Neutrophil (primary cell): ENCODE measurements around the gene ATP11B.
"Not testable (repeated sequence)": the region's sequence is repeated elsewhere in the genome, so short reads cannot be mapped to it uniquely, and the experiment has no call there.

Experiments used
- H3K27ac ChIP-seq: fragments of 200-600 bp; sonication (generic); 2 replicates; pipeline ENCODE4 v1.5.1; 2016; ENCODE audit warnings: mild to moderate bottlenecking, moderate library complexity
- H3K27me3 ChIP-seq: fragments of 200-600 bp; sonication (generic); 2 replicates; pipeline ENCODE4 v1.6.0; 2016; ENCODE audit warnings: mild to moderate bottlenecking
- H3K36me3 ChIP-seq: fragments of 200-600 bp; sonication (generic); 2 replicates; pipeline ENCODE4 v1.5.1; 2017
- H3K4me1 ChIP-seq, 2 experiments: fragments of 200-600 bp in 1 of 2; sonication (generic) in 1 of 2; 1 replicate in 1 of 2; 2 replicates in 1 of 2; pipeline versions ENCODE4 v1.5.1 to v1.6.1; 2013 to 2016; ENCODE audit warnings: low read depth in 1 of 2, low read length in 1 of 2, mild to moderate bottlenecking in 1 of 2, moderate library complexity in 1 of 2; ENCODE audit not compliant: control insufficient read depth in 1 of 2, insufficient read depth in 1 of 2
- H3K4me3 ChIP-seq, 2 experiments: fragments of 200-600 bp in 1 of 2; sonication (generic) in 1 of 2; 1 replicate in 1 of 2; 2 replicates in 1 of 2; pipeline ENCODE4 v1.5.1; 2013 to 2016; ENCODE audit warnings: low read depth in 1 of 2, low read length in 1 of 2, mild to moderate bottlenecking in 1 of 2, moderate library complexity in 1 of 2
- H3K9me3 ChIP-seq: fragments of 200-600 bp; sonication (generic); 2 replicates; pipeline ENCODE4 v1.5.1; 2016
- CTCF ChIP-seq: fragments of 200-600 bp; sonication (generic); IDR thresholded peaks from 2 replicates; pipeline ENCODE4 v1.5.1; 2016; ENCODE audit warnings: antibody characterized with exemption

ATP11B gene

DNA sequence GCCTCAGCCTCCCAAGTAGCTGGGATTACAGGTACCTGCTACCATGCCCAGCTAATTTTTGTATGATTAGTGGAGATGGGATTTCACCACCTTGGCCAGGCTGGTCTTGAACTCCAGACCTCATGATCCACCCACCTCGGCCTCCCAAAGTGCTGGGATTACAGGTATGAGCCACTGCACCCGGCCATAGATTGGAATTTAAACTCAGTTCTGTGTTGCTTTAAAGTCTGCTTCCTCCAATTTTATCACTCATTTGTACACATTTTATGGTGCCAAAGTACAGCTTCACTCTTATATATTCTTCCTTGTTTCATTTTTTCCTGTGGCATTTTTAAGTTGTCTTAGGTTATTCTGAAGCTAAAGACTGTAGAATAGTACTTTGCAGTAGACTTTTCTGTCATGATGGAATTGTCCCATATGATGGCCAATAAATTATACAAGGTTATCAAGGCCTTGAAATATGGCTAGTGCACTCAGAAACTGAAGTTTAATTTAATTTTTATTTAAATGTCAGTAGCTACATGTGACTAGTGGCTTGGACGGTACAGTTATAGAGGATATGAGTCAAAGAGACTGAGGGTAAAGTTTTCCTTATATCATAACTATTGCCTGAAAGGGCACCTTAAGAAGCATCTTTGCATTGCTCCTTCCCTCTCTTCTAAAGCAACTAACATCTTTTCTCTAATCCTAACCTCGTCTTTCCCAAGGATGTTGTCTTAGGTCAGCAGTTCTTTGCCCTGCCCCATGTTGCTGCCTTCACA lies 28.1 kb downstream of the ATP11B start:
- Histone ChIP-seq H3K9me3 (no peaks in the 10 kb centered on the region), H3K27ac (peak overlapping the region; percentile 15), H3K4me3 (no peak overlapping the region), H3K27me3 (no peaks in the 10 kb centered on the region), H3K4me1 (peaks cover 15 to 18% of the 10 kb centered on the region in 2 experiments), H3K36me3 (peaks cover 26% of the 10 kb centered on the region)
- TF ChIP-seq CTCF, result no peak

DNA sequence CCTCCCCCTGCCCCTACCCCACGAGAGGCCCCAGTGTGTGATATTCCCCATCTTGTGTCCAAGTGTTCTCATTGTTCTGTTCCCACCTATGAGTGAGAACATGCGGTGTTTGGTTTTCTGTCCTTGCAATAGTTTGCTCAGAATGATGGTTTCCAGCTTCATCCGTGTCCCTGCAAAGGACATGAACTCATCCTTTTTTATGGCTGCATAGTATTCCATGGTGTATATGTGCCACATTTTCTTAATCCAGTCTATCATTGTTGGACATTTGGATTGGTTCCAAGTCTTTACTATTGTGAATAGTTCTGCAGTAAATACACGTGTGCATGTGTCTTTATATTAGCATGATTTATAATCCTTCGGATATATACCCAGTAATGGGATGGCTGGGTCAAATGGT lies 29.0 kb downstream of the ATP11B start:
- H3K27ac ChIP-seq, H3K27me3 ChIP-seq: not testable (repeated sequence)

GRCh38 chr3:182824957-182825356 lies 31.7 kb downstream of the ATP11B start:
- Histone ChIP-seq H3K27me3 (no peaks in the 10 kb centered on the region), H3K4me1 (peaks cover 8 to 18% of the 10 kb centered on the region in 2 experiments), H3K9me3 (no peaks in the 10 kb centered on the region), H3K36me3 (peaks cover 32% of the 10 kb centered on the region), H3K27ac (peak overlapping the region; percentile 52), H3K4me3 (no peak overlapping the region)
- TF ChIP-seq CTCF, result no peak

More for the DNA sequence above, 29.0 kb downstream of the ATP11B start:
- H3K36me3 ChIP-seq, result peaks cover 26% of the 10 kb centered on the region
- not testable (repeated sequence) for H3K4me3 ChIP-seq, H3K9me3 ChIP-seq
- H3K4me1 ChIP-seq, result peaks cover 15 to 19% of the 10 kb centered on the region in 2 experiments

- Histone ChIP-seq H3K36me3 (peaks cover 40% of the 10 kb centered on the region), H3K4me1 (peaks cover 0 to 10% of the 10 kb centered on the region in 2 experiments), H3K27ac (no peak overlapping the region), H3K4me3 (no peak overlapping the region), H3K9me3 (no peaks in the 10 kb centered on the region), H3K27me3 (no peaks in the 10 kb centered on the region)
- TF ChIP-seq CTCF, result no peak
Measured at GRCh38 chr3:182829761-182830405, 36.6 kb downstream of the ATP11B start.

DNA sequence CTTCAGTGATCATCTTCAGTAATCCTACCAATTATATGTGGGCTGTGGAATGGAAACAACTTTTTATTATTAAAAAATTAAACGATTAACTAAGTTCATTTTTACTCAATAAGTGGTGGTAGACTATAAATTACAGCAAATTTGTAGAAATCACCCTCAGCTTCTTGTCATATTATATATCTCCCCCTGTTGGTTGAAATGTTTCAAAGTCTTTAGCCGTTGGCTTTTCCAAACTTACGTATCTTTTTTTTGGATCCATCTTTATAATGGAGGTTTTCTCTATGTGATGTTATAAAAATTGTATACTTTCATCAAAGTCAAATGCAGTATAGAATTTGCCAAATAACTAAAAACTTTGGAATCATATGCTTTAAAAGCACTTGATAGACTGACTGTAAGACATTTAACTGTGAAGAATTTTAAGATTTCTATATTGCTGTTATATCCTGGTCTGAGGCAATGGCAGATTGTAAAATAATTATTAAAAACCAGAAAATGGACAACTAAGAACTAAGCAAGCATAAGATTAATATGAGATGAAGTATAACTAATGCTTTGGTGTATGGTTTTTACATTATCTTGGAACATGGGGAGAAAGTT lies 44.7 kb downstream of the ATP11B start:
- TF ChIP-seq CTCF, result no peak
- no peaks in the 10 kb centered on the region for H3K9me3 ChIP-seq
- H3K27me3 ChIP-seq, result no peaks in the 10 kb centered on the region
- no peaks in the 10 kb centered on the region for H3K4me1 ChIP-seq
- H3K36me3 ChIP-seq, result peaks cover 86% of the 10 kb centered on the region
- no peak overlapping the region for H3K4me3 ChIP-seq
- H3K27ac ChIP-seq, result no peak overlapping the region

- Histone ChIP-seq H3K4me3 (no peak overlapping the region), H3K27me3 (no peaks in the 10 kb centered on the region), H3K9me3 (no peaks in the 10 kb centered on the region), H3K4me1 (no peaks in the 10 kb centered on the region), H3K36me3 (peaks cover 83% of the 10 kb centered on the region), H3K27ac (no peak overlapping the region)
- TF ChIP-seq CTCF, result no peak
Measured at GRCh38 chr3:182843478-182843877, 50.2 kb downstream of the ATP11B start.
